SK-N-SH (cell line): ENCODE results near the gene TRAT1. TPM values are rescaled to one million over a fixed set of nuclear protein-coding genes. Genes with fewer than 3 reads are reported as not detected.

ENCODE experiments used
- CTCF ChIA-PET: fragments of 300-600, 350-600 bp; formaldehyde crosslinking; extraction: SDS; loops from one replicate; lab custom pipeline; 2021; lab: Yijun Ruan, JAX
- POLR2A ChIA-PET: fragments of 350-600 bp; sonication (Branson Sonifier 250); formaldehyde crosslinking; extraction: SDS; loops from one replicate; lab custom pipeline; 2020; ENCODE audit warnings: antibody characterized with exemption, inconsistent platforms; lab: Yijun Ruan, JAX
- DNase-seq: peaks from one replicate; pipeline ENCODE4 v3.0.0; 2012
- H2AFZ ChIP-seq: fragments of 200-600 bp; sonication (generic); 2 replicates; pipeline ENCODE4 v1.8.1; 2016; ENCODE audit warnings: antibody characterized with exemption, mild to moderate bottlenecking, low read depth
- H3F3A ChIP-seq: fragments of 200-600 bp; sonication (generic); replicated peaks from 2 replicates; pipeline ENCODE3; 2016; ENCODE audit warnings: antibody characterized with exemption, mild to moderate bottlenecking; ENCODE audit not compliant: insufficient read depth
- H3K27ac ChIP-seq, 2 experiments: fragments of 200-500 bp in 1 of 2; fragments of 200-600 bp in 1 of 2; sonication (Bioruptor generic) in 1 of 2; sonication (generic), shearing (Covaris generic) in 1 of 2; 2 replicates each; pipeline versions ENCODE4 v1.5.1 to v1.6.1; 2014 to 2016; ENCODE audit warnings: low read depth in 2 of 2, inconsistent platforms in 1 of 2, low read length in 1 of 2, mild to moderate bottlenecking in 1 of 2, mixed read lengths in 1 of 2
- H3K27me3 ChIP-seq: fragments of 200-600 bp; sonication (generic), shearing (Covaris generic); 2 replicates; pipeline ENCODE4 v1.6.1; 2016; ENCODE audit warnings: mixed run types; ENCODE audit not compliant: insufficient read depth
- H3K36me3 ChIP-seq, 2 experiments: fragments of 200-500 bp in 1 of 2; fragments of 200-600 bp in 1 of 2; sonication (Bioruptor generic) in 1 of 2; sonication (generic) in 1 of 2; replicated peaks in 1 of 2; 2 replicates each; pipeline versions ENCODE3 to v1.5.1; 2014 to 2016; ENCODE audit warnings: low read length in 1 of 2, mild to moderate bottlenecking in 1 of 2; ENCODE audit not compliant: insufficient read depth in 2 of 2, control insufficient read depth in 1 of 2
- H3K4me1 ChIP-seq, 2 experiments: fragments of 200-500 bp in 1 of 2; fragments of 200-600 bp in 1 of 2; sonication (Bioruptor generic) in 1 of 2; sonication (generic), shearing (Covaris generic) in 1 of 2; 2 replicates each; pipeline versions ENCODE4 v1.5.1 to v1.6.1; 2014 to 2016; ENCODE audit warnings: low read depth in 1 of 2, low read length in 1 of 2, mixed run types in 1 of 2; ENCODE audit not compliant: insufficient read depth in 2 of 2, control insufficient read depth in 1 of 2
- H3K4me2 ChIP-seq: fragments of 200-600 bp; sonication (generic), shearing (Covaris generic); 2 replicates; pipeline ENCODE4 v1.6.1; 2017; ENCODE audit warnings: mixed run types
- H3K4me3 ChIP-seq, 2 experiments: fragments of 200-500 bp in 1 of 2; fragments of 200-600 bp in 1 of 2; sonication (Bioruptor generic) in 1 of 2; sonication (generic), shearing (Covaris generic) in 1 of 2; 2 replicates each; pipeline versions ENCODE4 v1.5.1 to v1.8.1; 2014 to 2016; ENCODE audit warnings: low read depth in 2 of 2, inconsistent platforms in 1 of 2, low read length in 1 of 2, mild to moderate bottlenecking in 1 of 2, mixed read lengths in 1 of 2, moderate library complexity in 1 of 2
- H3K79me2 ChIP-seq: fragments of 200-600 bp; sonication (generic); 2 replicates; pipeline ENCODE4 v1.8.1; 2017; ENCODE audit warnings: mild to moderate bottlenecking; ENCODE audit not compliant: insufficient read depth
- H3K9ac ChIP-seq: fragments of 200-600 bp; sonication (generic); 2 replicates; pipeline ENCODE4 v1.6.1; 2017; ENCODE audit warnings: mixed run types
- H3K9me2 ChIP-seq: fragments of 200-600 bp; sonication (generic); 2 replicates; pipeline ENCODE4 v1.6.1; 2017; ENCODE audit warnings: mixed run types
- H3K9me3 ChIP-seq: fragments of 200-600 bp; sonication (generic); 2 replicates; pipeline ENCODE4 v1.6.1; 2017; ENCODE audit warnings: mixed run types, mild to moderate bottlenecking, moderate library complexity
- H4K20me1 ChIP-seq: fragments of 200-600 bp; sonication (generic); 2 replicates; pipeline ENCODE4 v1.6.1; 2017; ENCODE audit warnings: mild to moderate bottlenecking, mixed run types; ENCODE audit not compliant: insufficient read depth
- CHD2 ChIP-seq: fragments of 150-350 bp; IDR thresholded peaks from 2 replicates; pipeline ENCODE4 v1.6.1; 2018; ENCODE audit warnings: low read length; ENCODE audit not compliant: partially characterized antibody
- CTCF ChIP-seq: fragments of 200-600 bp; sonication (generic); IDR thresholded peaks from 2 replicates; pipeline ENCODE4 v1.6.1; 2017; ENCODE audit warnings: antibody characterized with exemption, mild to moderate bottlenecking, moderate library complexity
- FOSL2 ChIP-seq: IDR thresholded peaks from 2 replicates; pipeline ENCODE4 v1.4.0; 2012; ENCODE audit warnings: low read depth, mild to moderate bottlenecking, moderate library complexity, borderline replicate concordance
- MAX ChIP-seq: IDR thresholded peaks from 2 replicates; pipeline ENCODE4 v1.4.0; 2012; ENCODE audit warnings: low read depth
- MXI1 ChIP-seq: IDR thresholded peaks from 2 replicates; pipeline ENCODE4 v1.6.1; 2012; ENCODE audit warnings: mild to moderate bottlenecking, low read depth, low read length, improper control_type of control experiment
- NFIC ChIP-seq: IDR thresholded peaks from 2 replicates; pipeline ENCODE4 v1.4.0; 2012; ENCODE audit warnings: borderline replicate concordance
- NRF1 ChIP-seq: IDR thresholded peaks from 2 replicates; pipeline ENCODE4 v1.6.1; 2012; ENCODE audit warnings: low read depth, mild to moderate bottlenecking, low read length
- PBX3 ChIP-seq: IDR thresholded peaks from 2 replicates; pipeline ENCODE4; 2012
- POLR2AphosphoS5 ChIP-seq: IDR thresholded peaks from 2 replicates; pipeline ENCODE4 v1.6.1; 2012; ENCODE audit warnings: low read depth, low read length
- RCOR1 ChIP-seq: fragments of 150-350 bp; IDR thresholded peaks from 2 replicates; pipeline ENCODE4 v1.6.1; 2017; ENCODE audit warnings: antibody characterized with exemption, low read length
- TAF1 ChIP-seq: IDR thresholded peaks from 2 replicates; pipeline ENCODE4 v1.6.1; 2012; ENCODE audit warnings: low read depth, mild to moderate bottlenecking, low read length, moderate library complexity, borderline replicate concordance
- TCF12 ChIP-seq: IDR thresholded peaks from 2 replicates; pipeline ENCODE4 v1.4.0; 2012
- YY1 ChIP-seq: IDR thresholded peaks from 2 replicates; pipeline ENCODE4 v1.4.0; 2012; ENCODE audit warnings: low read depth, mild to moderate bottlenecking
- WGBS: methylation state at CpG from one replicate; pipeline ENCODE4 v1.1.6; 2017; ENCODE audit warnings: low lambda C conversion rate; 5-methylcytosine and 5-hydroxymethylcytosine counted together
- polyA plus RNA-seq, 3 experiments: library from polyadenylated mRNA; depleted of rRNA; stranded (reverse); fragments of >200 nt; gene quantifications; 2 replicates each; pipeline ENCODE4 v1.2.3, GENCODE V29; 2012
- TF ChIP-seq, protein P1 (sequence below): IDR thresholded peaks from 2 replicates; pipeline ENCODE4 v1.4.0; 2012; ENCODE audit warnings: low read depth, borderline replicate concordance
- TF ChIP-seq, protein P2 (sequence below): fragments of 150-350 bp; IDR thresholded peaks from 2 replicates; pipeline ENCODE4 v1.6.1; 2017; ENCODE audit warnings: antibody characterized with exemption, low read length, low read depth, borderline replicate concordance
- TF ChIP-seq, protein P3 (sequence below): IDR thresholded peaks from 2 replicates; pipeline ENCODE4 v1.6.1; 2012; ENCODE audit warnings: mild to moderate bottlenecking, low read depth, low read length, moderate library complexity
- TF ChIP-seq, protein P4 (sequence below): IDR thresholded peaks from 2 replicates; pipeline ENCODE4 v1.4.0; 2012; ENCODE audit warnings: low read depth, borderline replicate concordance

The TRAT1 gene
- polyA plus RNA-seq, 1 of the 3 experiments (the other 2 are of a cell fraction): not detected

- Histone ChIP-seq H3K9me3 (no peaks in the 10 kb centered on the region), H3K79me2 (no peaks in the 10 kb centered on the region), H3K4me2 (no peak overlapping the region), H3K4me3 (no peak overlapping the region), H3F3A (no peaks in the 10 kb centered on the region), H3K27ac (no peak overlapping the region), H3K27me3 (no peaks in the 10 kb centered on the region), H3K36me3 (no peaks in the 10 kb centered on the region), H3K9me2 (no peaks in the 10 kb centered on the region), H3K4me1 (no peaks in the 10 kb centered on the region; a peak in 1 of 4 replicates), H2AFZ (no peak overlapping the region), H4K20me1 (no peaks in the 10 kb centered on the region), H3K9ac (no peak overlapping the region)
- POLR2A ChIA-PET: no interaction called here
- TF ChIP-seq FOSL2: no peak
- no peak for TF ChIP-seq MXI1
- TF ChIP-seq, protein P1, sequence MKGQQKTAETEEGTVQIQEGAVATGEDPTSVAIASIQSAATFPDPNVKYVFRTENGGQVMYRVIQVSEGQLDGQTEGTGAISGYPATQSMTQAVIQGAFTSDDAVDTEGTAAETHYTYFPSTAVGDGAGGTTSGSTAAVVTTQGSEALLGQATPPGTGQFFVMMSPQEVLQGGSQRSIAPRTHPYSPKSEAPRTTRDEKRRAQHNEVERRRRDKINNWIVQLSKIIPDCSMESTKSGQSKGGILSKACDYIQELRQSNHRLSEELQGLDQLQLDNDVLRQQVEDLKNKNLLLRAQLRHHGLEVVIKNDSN: no peak
- no peak for TF ChIP-seq YY1
- TF ChIP-seq POLR2AphosphoS5: no peak
- TF ChIP-seq TCF12: no peak
- TF ChIP-seq, protein P2, sequence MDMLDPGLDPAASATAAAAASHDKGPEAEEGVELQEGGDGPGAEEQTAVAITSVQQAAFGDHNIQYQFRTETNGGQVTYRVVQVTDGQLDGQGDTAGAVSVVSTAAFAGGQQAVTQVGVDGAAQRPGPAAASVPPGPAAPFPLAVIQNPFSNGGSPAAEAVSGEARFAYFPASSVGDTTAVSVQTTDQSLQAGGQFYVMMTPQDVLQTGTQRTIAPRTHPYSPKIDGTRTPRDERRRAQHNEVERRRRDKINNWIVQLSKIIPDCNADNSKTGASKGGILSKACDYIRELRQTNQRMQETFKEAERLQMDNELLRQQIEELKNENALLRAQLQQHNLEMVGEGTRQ: no peak
- TF ChIP-seq, protein P3, sequence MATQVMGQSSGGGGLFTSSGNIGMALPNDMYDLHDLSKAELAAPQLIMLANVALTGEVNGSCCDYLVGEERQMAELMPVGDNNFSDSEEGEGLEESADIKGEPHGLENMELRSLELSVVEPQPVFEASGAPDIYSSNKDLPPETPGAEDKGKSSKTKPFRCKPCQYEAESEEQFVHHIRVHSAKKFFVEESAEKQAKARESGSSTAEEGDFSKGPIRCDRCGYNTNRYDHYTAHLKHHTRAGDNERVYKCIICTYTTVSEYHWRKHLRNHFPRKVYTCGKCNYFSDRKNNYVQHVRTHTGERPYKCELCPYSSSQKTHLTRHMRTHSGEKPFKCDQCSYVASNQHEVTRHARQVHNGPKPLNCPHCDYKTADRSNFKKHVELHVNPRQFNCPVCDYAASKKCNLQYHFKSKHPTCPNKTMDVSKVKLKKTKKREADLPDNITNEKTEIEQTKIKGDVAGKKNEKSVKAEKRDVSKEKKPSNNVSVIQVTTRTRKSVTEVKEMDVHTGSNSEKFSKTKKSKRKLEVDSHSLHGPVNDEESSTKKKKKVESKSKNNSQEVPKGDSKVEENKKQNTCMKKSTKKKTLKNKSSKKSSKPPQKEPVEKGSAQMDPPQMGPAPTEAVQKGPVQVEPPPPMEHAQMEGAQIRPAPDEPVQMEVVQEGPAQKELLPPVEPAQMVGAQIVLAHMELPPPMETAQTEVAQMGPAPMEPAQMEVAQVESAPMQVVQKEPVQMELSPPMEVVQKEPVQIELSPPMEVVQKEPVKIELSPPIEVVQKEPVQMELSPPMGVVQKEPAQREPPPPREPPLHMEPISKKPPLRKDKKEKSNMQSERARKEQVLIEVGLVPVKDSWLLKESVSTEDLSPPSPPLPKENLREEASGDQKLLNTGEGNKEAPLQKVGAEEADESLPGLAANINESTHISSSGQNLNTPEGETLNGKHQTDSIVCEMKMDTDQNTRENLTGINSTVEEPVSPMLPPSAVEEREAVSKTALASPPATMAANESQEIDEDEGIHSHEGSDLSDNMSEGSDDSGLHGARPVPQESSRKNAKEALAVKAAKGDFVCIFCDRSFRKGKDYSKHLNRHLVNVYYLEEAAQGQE: no peak
- no peak for TF ChIP-seq RCOR1
- TF ChIP-seq CTCF: no peak
- TF ChIP-seq, protein P4, sequence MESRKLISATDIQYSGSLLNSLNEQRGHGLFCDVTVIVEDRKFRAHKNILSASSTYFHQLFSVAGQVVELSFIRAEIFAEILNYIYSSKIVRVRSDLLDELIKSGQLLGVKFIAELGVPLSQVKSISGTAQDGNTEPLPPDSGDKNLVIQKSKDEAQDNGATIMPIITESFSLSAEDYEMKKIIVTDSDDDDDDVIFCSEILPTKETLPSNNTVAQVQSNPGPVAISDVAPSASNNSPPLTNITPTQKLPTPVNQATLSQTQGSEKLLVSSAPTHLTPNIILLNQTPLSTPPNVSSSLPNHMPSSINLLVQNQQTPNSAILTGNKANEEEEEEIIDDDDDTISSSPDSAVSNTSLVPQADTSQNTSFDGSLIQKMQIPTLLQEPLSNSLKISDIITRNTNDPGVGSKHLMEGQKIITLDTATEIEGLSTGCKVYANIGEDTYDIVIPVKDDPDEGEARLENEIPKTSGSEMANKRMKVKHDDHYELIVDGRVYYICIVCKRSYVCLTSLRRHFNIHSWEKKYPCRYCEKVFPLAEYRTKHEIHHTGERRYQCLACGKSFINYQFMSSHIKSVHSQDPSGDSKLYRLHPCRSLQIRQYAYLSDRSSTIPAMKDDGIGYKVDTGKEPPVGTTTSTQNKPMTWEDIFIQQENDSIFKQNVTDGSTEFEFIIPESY: no peak
- no peak for TF ChIP-seq TAF1
- TF ChIP-seq NRF1: no peak
- no peak for TF ChIP-seq CHD2
- TF ChIP-seq NFIC: no peak
- no peak for TF ChIP-seq PBX3
- no peak for TF ChIP-seq MAX
- 55% methylated on average over 3 of the region's 3 CpGs for WGBS
- DNase-seq: no peak
- CTCF ChIA-PET: interaction anchor here (7.7 kb wide), 1 partner anchor 15 kb away, joined by 42 read pairs; no protein-coding TSS in a partner anchor
Observed at GRCh38 chr3:108899530-108899929, 76.9 kb downstream of the TRAT1 start.
